GM19463 (cell line): ENCODE results near the gene FBLN5.
A peak's percentile ranks its signal among the peaks of the same experiment; 100 is the strongest.
"Not testable (repeated sequence)": the region's sequence is repeated elsewhere in the genome, so short reads cannot be mapped to it uniquely, and the experiment has no call there.

ENCODE experiments used
- ATAC-seq: cut with Tn5 transposase; IDR thresholded peaks from one replicate; pipeline ENCODE4 v1.9.1; 2021; ENCODE audit warnings: mild to moderate bottlenecking, moderate library complexity; ENCODE audit not compliant: unreplicated experiment

FBLN5 gene

DNA sequence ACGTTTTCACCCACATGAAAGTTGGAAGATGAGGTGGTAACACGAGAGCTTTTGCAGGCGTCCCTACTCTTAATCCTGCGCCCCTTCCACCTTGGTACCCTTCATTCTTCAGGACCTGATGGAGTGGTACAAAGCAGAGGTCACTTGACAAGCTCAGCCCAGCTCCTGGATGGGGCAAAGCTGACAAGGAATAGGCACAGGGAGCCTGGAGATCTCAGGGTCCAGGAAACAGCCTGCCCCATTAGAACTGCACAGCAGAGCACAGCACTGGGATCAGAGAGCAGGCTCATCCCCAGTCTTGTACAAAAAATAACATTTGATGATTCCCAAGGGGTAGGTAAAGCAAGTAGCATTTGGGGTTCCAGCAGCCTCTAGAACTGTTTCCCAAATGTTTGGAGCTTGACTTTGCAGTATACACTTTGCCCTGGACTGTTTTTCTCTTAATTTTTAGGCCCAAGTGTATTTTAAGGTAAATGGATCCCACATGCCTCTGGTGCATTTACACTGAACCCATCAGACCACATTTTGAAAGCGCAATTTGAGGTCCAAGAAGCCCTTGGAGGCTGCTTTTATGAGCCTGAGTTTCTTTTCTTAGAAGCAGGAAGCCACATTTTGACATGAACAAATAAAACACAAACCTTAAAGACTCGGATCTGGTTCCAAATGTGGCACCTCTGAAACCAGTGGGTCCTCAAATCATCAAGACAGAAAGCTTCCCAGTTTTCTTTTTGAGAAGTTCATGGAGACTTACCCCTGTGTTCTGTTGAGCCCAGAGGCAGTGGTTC, 80.8 kb downstream of the FBLN5 start:
- ATAC-seq: no peak

DNA sequence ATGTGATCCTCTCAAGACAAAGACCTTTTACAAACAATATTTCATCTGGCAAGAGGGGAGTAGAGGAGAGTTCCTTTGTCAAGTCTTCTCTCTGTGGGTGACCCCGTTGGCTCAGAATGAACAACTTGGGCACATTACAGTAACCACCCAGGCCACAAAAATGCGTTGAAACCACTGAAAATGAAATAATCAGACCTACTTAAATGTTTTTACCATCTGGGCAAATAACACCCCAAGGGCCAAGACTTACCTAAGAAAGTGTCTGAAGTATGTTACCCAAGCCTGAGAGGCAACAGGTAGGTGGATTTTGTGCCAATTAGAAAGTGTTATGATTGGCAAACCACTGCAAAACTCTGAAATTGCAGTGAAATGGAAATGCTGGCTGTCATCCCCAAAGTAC, 81.4 kb downstream of the FBLN5 start:
- ATAC-seq: no peak

DNA sequence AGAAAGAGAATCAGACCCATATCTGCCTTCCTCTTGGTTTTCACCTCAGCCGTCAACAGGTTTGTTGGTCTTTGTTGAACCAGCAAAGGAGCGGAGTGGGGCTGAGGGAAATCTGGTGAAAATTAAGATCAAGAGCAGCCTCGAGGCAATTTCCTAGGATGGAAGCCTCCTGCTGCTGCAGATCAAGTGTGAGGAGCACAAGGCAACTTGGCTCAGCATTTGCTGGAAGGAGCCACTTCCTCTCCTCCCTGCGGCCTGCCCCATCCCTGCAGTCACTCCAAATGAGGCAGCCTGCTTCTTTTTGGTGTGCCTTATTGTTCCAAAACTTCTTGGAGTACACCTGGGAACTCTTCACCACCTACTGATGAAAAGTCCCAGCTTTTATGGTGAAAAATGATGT, 85.1 kb downstream of the FBLN5 start:
- no peak for ATAC-seq

GRCh38 chr14:91861091-91861490, 86.4 kb downstream of the FBLN5 start:
- no peak for ATAC-seq

GRCh38 chr14:91860238-91860637, 87.3 kb downstream of the FBLN5 start:
- no peak for ATAC-seq

DNA sequence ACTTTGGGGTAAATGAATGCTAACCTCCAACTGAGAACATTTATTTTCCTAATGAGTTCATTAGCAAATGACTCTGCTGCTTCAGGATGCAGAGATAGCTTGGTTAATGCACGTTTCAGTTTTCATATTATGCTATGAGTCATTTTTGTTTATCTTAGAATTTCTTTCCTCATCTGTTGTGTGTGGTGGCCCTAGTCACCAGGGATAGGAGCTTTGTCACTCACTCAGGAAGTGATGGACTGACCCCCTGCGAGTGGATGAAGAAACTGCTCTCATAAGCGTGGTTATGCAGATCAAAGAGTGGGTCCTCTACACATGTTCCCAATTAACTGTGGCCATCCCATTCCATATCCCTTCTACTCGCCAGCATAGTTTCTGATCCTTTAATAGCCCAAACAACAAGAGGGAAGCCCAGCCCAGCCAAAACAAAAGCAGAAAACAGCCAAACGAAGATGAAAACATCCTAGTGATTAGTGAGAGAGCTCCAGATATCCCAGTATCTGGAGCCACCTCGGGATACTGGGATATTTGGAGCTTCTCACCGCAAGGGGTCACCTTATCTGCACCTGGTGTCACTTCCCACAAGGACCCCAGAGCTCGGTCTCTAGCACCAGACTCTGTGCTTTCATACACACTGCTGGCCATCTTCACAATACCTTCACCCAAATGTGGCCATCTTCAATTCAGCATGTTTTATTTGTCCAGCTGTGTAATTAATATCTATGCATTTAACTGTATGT, 88.8 kb downstream of the FBLN5 start:
- ATAC-seq: peak; percentile 94

- ATAC-seq: no peak
These were observed 89.9 kb downstream of the FBLN5 start for GRCh38 chr14:91857614-91858013.

- ATAC-seq: no peak
These were observed 93.1 kb downstream of the FBLN5 start for GRCh38 chr14:91854327-91854934.

- ATAC-seq: no peak
These were observed 95.9 kb downstream of the FBLN5 start for GRCh38 chr14:91851563-91851962.

DNA sequence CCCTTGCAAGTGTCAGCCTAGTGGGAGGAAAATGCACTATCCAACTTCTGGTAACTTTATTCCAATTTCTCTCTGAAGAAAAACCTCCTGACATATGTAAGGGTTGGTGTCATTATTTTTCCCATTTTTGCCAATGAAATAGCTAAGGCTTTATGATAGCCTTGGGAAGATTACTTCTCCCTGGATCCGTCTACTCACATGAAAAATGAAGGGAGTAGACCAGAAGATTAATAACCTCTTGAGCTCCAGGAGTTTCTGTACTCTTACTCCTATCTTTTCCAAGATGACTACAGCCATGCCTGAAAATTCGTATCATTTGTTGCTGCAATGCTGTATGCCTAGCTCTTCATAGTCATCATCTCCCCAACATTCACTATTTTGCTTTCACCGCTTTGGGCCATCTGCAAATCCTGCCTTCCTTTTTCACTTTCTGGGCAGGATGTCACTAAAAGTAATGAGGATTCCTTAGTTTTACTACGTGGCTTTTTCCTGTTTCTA, 98.9 kb downstream of the FBLN5 start:
- no peak for ATAC-seq

- ATAC-seq: no peak
These were observed 99.8 kb downstream of the FBLN5 start for GRCh38 chr14:91847693-91848092.

GRCh38 chr14:91845652-91846051, 101.8 kb downstream of the FBLN5 start:
- ATAC-seq: no peak

- not testable (repeated sequence) for ATAC-seq
These were observed 102.4 kb downstream of the FBLN5 start for GRCh38 chr14:91845056-91845455.

- ATAC-seq: no peak
These were observed 103.5 kb downstream of the FBLN5 start for GRCh38 chr14:91844029-91844428.

- no peak for ATAC-seq
These were observed 104.1 kb downstream of the FBLN5 start for GRCh38 chr14:91843437-91843836.

DNA sequence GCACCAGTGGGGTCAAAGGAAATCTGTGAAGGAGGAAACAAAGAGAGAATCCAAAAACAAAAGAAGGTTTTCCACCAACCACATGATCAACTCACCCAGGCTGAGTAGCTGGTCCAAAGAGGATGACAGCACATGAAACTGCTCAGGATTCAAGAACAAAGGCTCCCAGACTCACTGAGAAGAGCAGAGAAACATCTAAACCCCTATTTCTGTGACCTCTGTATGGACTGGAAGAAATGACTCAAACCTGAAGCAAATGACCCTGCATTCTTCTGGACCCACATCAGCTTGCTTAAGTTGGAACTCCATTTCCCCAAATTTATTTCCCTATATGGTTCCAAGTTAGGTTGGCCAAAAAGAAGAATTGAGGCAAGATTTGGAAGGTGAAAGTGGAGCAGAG, 106.4 kb downstream of the FBLN5 start:
- ATAC-seq: no peak

DNA sequence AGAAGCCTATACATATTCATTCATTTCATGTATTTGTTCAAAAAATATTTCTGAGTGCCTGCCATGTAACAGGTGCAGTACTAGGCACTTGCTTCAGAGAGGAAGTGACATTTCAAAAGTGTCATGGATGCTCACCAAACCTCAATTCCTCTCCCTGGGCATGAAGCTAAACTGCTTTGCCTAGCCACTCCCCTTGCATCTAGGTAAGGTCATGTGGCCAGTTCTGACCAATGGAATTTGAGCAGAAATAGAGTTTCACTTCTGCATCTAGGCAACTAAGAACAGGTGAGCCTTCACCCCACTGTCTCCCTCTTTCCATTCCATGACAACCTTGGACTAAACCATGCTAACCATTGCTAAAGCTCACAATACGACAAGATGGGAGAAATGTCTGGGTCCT, 107.7 kb downstream of the FBLN5 start:
- no peak for ATAC-seq

- ATAC-seq: no peak
These were observed 110.4 kb downstream of the FBLN5 start for GRCh38 chr14:91837076-91837475.

DNA sequence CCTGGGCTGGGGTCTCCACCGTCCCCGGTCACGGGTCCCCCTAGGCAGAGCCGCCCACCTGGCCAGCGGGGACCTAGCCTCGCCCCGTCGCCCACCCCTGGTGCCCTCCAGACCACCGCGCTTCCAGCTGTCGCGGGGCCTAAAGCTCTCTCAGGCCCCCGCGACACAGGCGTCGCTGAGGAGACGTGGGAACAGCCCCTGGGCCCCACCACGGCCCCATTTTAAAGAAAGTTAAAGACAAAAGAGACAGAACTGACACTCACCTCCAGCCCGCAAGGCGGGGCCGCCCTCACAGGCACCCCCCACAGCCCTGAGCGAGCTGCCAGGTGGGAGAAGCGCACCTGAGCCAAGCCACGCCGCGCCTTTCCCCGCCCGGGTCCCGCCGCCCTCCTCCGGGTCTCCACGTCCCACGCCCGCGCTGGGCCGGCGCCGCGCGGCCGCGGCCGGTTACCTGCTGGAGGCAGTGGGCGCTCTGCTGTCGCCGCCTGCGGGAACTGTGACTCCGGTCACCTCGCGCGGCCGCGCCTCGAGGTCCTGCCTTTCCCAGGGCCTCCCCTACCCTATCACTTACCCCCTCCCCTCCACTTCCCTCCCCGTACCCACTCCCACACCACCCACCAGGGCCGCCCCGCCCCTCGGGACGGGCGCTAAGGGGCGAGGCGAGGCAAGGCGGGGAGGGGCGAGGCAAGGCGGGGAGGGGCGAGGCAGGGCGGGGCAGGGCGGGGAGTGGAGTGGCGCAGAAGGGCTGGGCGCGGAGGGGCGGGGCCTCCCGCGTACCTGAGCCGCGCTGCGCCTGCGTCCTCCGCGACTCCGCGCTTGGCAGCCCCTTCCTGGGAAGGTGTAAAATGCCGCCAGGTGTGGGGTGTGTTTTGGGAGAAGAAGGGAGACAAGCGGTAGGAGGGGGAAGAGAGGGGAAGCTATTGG, 111.3 kb downstream of the FBLN5 start:
- ATAC-seq: peak; percentile 71

- ATAC-seq: peak; percentile 14
These were observed 112.1 kb downstream of the FBLN5 start for GRCh38 chr14:91835197-91835919.
